ENCODE results near the gene NUP133.

- no peak for TF ChIP-seq PHF8 (IDR thresholded peaks at IDR 0.05; ENCODE audit: borderline replicate concordance, low read depth)
- no peak for TF ChIP-seq NR3C1 (IDR thresholded peaks at IDR 0.05)
These were observed 28.8 kb upstream of the NUP133 start for GRCh38 chr1:229536982-229537381.
